Peyer's patch (tissue), 4 donors: ENCODE data around the gene RFX3.

Experiments used
- CTCF ChIP-seq, 6 experiments: fragments of 450-650 bp in 4 of 6; fragments of 200-600 bp in 2 of 6; sonication (generic) in 1 of 6; IDR thresholded peaks; one replicate each; pipeline ENCODE4 v1.5.1; 2017 to 2019; ENCODE audit warnings: antibody characterized with exemption in 6 of 6, mild to moderate bottlenecking in 3 of 6, moderate library complexity in 1 of 6
- POLR2A ChIP-seq, 2 donors: fragments of 450-650 bp; IDR thresholded peaks; one replicate each; pipeline ENCODE4 v1.5.1; 2017; ENCODE audit warnings: antibody characterized with exemption in 2 of 2, mild to moderate bottlenecking in 2 of 2, moderate library complexity in 2 of 2

DNA sequence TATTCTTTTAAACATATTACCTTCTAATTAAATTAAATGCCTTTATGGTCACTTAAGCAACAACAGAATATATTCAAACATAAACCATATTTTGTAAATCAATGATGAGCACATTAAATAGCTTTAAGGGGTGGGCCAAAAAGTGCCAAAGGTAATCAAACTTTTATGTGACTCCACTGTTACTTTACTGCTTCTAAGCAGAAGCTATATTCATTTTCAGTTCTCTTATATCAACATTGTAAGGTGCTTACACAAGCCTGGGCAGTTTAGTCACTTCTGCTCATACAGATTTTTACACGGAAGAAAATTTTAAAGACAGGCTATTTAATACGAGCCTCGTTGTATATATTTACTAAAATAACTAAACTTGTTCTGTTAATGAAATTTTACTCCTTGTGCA is 29.9 kb downstream of the RFX3 start:
- no peak for TF ChIP-seq CTCF (IDR thresholded peaks at IDR 0.05)
- TF ChIP-seq POLR2A (IDR thresholded peaks at IDR 0.05), result no peak
